Stimulated activated CD8-positive, alpha-beta memory T cell treated with anti-CD3 and anti-CD28 coated beads, Interleukin-12 subunit alpha, Interleukin-12 subunit beta, amount 100 ng/mL, for 4 hours (primary cell): ENCODE data around the gene EYS.
"Not testable (repeated sequence)": the region's sequence is repeated elsewhere in the genome, so short reads cannot be mapped to it uniquely, and the experiment has no call there.

ENCODE experiments used
- DNase-seq: peaks from one replicate; pipeline ENCODE4 v3.0.0-alpha.2; 2020; ENCODE audit warnings: low read depth

The EYS gene

GRCh38 chr6:63790334-63790733, 1916.7 kb downstream of the EYS start:
- DNase-seq: no peak

GRCh38 chr6:63789699-63790098, 1917.3 kb downstream of the EYS start:
- DNase-seq: no peak

GRCh38 chr6:63788569-63788968, 1918.5 kb downstream of the EYS start:
- DNase-seq: no peak

GRCh38 chr6:63787021-63787420, 1920.0 kb downstream of the EYS start:
- DNase-seq: no peak

GRCh38 chr6:63785006-63785405, 1922.0 kb downstream of the EYS start:
- no peak for DNase-seq

- DNase-seq: no peak
Measured at GRCh38 chr6:63783096-63783495, 1923.9 kb downstream of the EYS start.

GRCh38 chr6:63774961-63775360, 1932.1 kb downstream of the EYS start:
- no peak for DNase-seq

GRCh38 chr6:63773200-63773599, 1933.8 kb downstream of the EYS start:
- no peak for DNase-seq

GRCh38 chr6:63765828-63766227, 1941.2 kb downstream of the EYS start:
- no peak for DNase-seq

GRCh38 chr6:63764318-63764916, 1942.6 kb downstream of the EYS start:
- DNase-seq: no peak

- no peak for DNase-seq
Measured at GRCh38 chr6:63760199-63760598, 1946.8 kb downstream of the EYS start.

GRCh38 chr6:63759605-63760105, 1947.4 kb downstream of the EYS start:
- no peak for DNase-seq

- DNase-seq: no peak
Measured at GRCh38 chr6:63757826-63758225, 1949.2 kb downstream of the EYS start.

GRCh38 chr6:63757275-63757674, 1949.8 kb downstream of the EYS start:
- not testable (repeated sequence) for DNase-seq

GRCh38 chr6:63750400-63750799, 1956.6 kb downstream of the EYS start:
- DNase-seq: no peak

- DNase-seq: no peak
Measured at GRCh38 chr6:63745784-63746183, 1961.2 kb downstream of the EYS start.

- no peak for DNase-seq
Measured at GRCh38 chr6:63744810-63745209, 1962.2 kb downstream of the EYS start.

GRCh38 chr6:63743691-63744090, 1963.3 kb downstream of the EYS start:
- no peak for DNase-seq

- no peak for DNase-seq
Measured at GRCh38 chr6:63742060-63742459, 1965.0 kb downstream of the EYS start.

- no peak for DNase-seq
Measured at GRCh38 chr6:63740709-63741108, 1966.3 kb downstream of the EYS start.

GRCh38 chr6:63739094-63739687, 1967.8 kb downstream of the EYS start:
- DNase-seq: no peak

GRCh38 chr6:63738190-63738589, 1968.8 kb downstream of the EYS start:
- not testable (repeated sequence) for DNase-seq

- DNase-seq: no peak
Measured at GRCh38 chr6:63734923-63735322, 1972.1 kb downstream of the EYS start.

- DNase-seq: no peak
Measured at GRCh38 chr6:63732336-63732735, 1974.7 kb downstream of the EYS start.
